K562 (cell line): ENCODE measurements around the gene NR5A1. TPM values are rescaled to one million over a fixed set of nuclear protein-coding genes. Genes with fewer than 3 reads are reported as not detected.

Experiments used
- ATAC-seq: fragments of 200-7000 bp; cut with Tn5 transposase; 3 replicates; pipeline ENCODE4 v1.9.1; 2020; ENCODE audit warnings: moderate library complexity
- BruUV-seq: library from RNA; stranded (reverse); fragments of 400-500 nt; replicated peaks from 2 replicates; lab custom pipeline; 2021; lab: Mats Ljungman, UMichigan
- CTCF ChIA-PET: fragments of 300-600 bp; formaldehyde crosslinking; extraction: SDS; loops from one replicate; lab custom pipeline; 2021; ENCODE audit warnings: low intra/inter-chr PET ratio; lab: Yijun Ruan, JAX
- POLR2A ChIA-PET: fragments of 300-600, 350-650 bp; sonication (Branson Sonifier 250); formaldehyde crosslinking; extraction: SDS; loops from one replicate; lab custom pipeline; 2021; ENCODE audit warnings: antibody characterized with exemption, inconsistent platforms; lab: Yijun Ruan, JAX
- DNase-seq, 4 experiments: peaks; one replicate each; pipeline versions ENCODE4 v3.0.0 to v3.0.0-alpha.2; 2011 to 2018; ENCODE audit warnings: low spot score in 3 of 4, mixed read lengths in 3 of 4; ENCODE audit errors: extremely low read depth in 1 of 4
- FAIRE-seq: peaks from 2 replicates; lab custom pipeline; 2011; peaks lifted over from hg19 to GRCh38; lab: Jason Lieb, UNC
- H2AFZ ChIP-seq: 2 replicates; pipeline ENCODE4 v1.6.0; 2011; ENCODE audit warnings: low read depth, low read length, control low read depth, inconsistent platforms
- H3K27ac ChIP-seq: fragments of 200-600 bp; 3 replicates; pipeline ENCODE4 v1.8.0; 2011; ENCODE audit warnings: low read depth, mild to moderate bottlenecking, control low read depth, inconsistent platforms, low read length, moderate library complexity, mixed read lengths; ENCODE audit errors: extremely low read depth
- H3K27me3 ChIP-seq, 2 experiments: fragments of 300-600 bp in 1 of 2; 2 replicates in 1 of 2; 3 replicates in 1 of 2; pipeline versions ENCODE4 v1.6.0 to v1.8.0; 2011; ENCODE audit warnings: inconsistent platforms in 2 of 2, low read length in 2 of 2, mild to moderate bottlenecking in 1 of 2, mixed read lengths in 1 of 2, moderate library complexity in 1 of 2; ENCODE audit not compliant: control insufficient read depth in 2 of 2, insufficient read depth in 2 of 2
- H3K36me3 ChIP-seq: fragments of 300-600 bp; 3 replicates; pipeline ENCODE4 v1.8.0; 2011; ENCODE audit warnings: mild to moderate bottlenecking, low read length, inconsistent platforms; ENCODE audit not compliant: control insufficient read depth, insufficient read depth
- H3K4me1 ChIP-seq, 2 experiments: fragments of 200-600 bp in 1 of 2; replicated peaks in 1 of 2; 2 replicates in 1 of 2; 3 replicates in 1 of 2; pipeline versions ENCODE4 v1.5.1 to v1.8.0; 2011; ENCODE audit warnings: inconsistent platforms in 2 of 2, low read length in 2 of 2, mild to moderate bottlenecking in 1 of 2, mixed read lengths in 1 of 2, moderate library complexity in 1 of 2; ENCODE audit not compliant: control insufficient read depth in 2 of 2, insufficient read depth in 2 of 2
- H3K4me2 ChIP-seq: 2 replicates; pipeline ENCODE4 v1.6.1; 2011; ENCODE audit warnings: low read length, control low read depth, inconsistent platforms, mixed read lengths; ENCODE audit not compliant: insufficient read depth
- H3K4me3 ChIP-seq: fragments of 200-600 bp; sonication (generic), shearing (Covaris generic); 2 replicates; pipeline ENCODE4 v1.5.1; 2016; ENCODE audit warnings: control low read depth, inconsistent platforms
- H3K79me2 ChIP-seq: fragments of 200-600 bp; 3 replicates; pipeline ENCODE4 v1.8.0; 2011; ENCODE audit warnings: low read length, inconsistent platforms; ENCODE audit not compliant: control insufficient read depth, insufficient read depth
- H3K9ac ChIP-seq, 2 experiments: 2 replicates each; pipeline versions ENCODE4 v1.6.0 to v1.6.1; 2011; ENCODE audit warnings: low read depth in 2 of 2, low read length in 2 of 2, control low read depth in 1 of 2, inconsistent platforms in 1 of 2, mild to moderate bottlenecking in 1 of 2, mixed read lengths in 1 of 2; ENCODE audit not compliant: insufficient read depth in 1 of 2
- H3K9me1 ChIP-seq: one replicate; pipeline ENCODE4 v1.6.0; 2011; ENCODE audit warnings: inconsistent platforms, mild to moderate bottlenecking, low read length, moderate library complexity; ENCODE audit not compliant: control insufficient read depth, insufficient read depth
- H3K9me3 ChIP-seq: replicated peaks from 2 replicates; pipeline ENCODE4 v1.5.1; 2011; ENCODE audit warnings: low read depth, low read length, inconsistent platforms; ENCODE audit not compliant: control insufficient read depth, insufficient read depth
- H4K20me1 ChIP-seq: replicated peaks from 2 replicates; pipeline ENCODE4 v1.6.1; 2011; ENCODE audit warnings: low read length, inconsistent platforms, mixed read lengths; ENCODE audit not compliant: control insufficient read depth, insufficient read depth
- CC2D1A ChIP-seq: fragments of 450-650 bp; IDR thresholded peaks from 2 replicates; pipeline ENCODE4 v1.6.1; 2017; ENCODE audit warnings: mild to moderate bottlenecking
- FOXJ3 ChIP-seq: sonication (generic); formaldehyde crosslinking; IDR thresholded peaks from 2 replicates; pipeline ENCODE4 v1.4.0; 2020; ENCODE audit warnings: mild to moderate bottlenecking, missing genetic modification reagents
- KDM5B ChIP-seq: fragments of 200-600 bp; sonication (generic); IDR thresholded peaks from 2 replicates; pipeline ENCODE4 v1.6.1; 2012; ENCODE audit warnings: low read depth, mild to moderate bottlenecking, moderate library complexity, low read length, control low read depth, inconsistent platforms; ENCODE audit not compliant: insufficient replicate concordance
- MNT ChIP-seq, 2 experiments: fragments of 450-650 bp; conservative IDR thresholded peaks; 2 replicates each; pipeline ENCODE4 v1.6.1; 2017; ENCODE audit warnings: mild to moderate bottlenecking in 2 of 2, moderate library complexity in 2 of 2
- PHF8 ChIP-seq: fragments of 200-600 bp; sonication (generic); IDR thresholded peaks from 2 replicates; pipeline ENCODE4 v1.6.1; 2012; ENCODE audit warnings: mixed run types, mild to moderate bottlenecking, inconsistent platforms, low read length, moderate library complexity, borderline replicate concordance
- RAD21 ChIP-seq, 2 experiments: fragments of 250-450 bp in 1 of 2; fragments of 450-650 bp in 1 of 2; sonication (Bioruptor Pico) in 1 of 2; formaldehyde crosslinking in 1 of 2; IDR thresholded peaks in 1 of 2; conservative IDR thresholded peaks in 1 of 2; 2 replicates each; pipeline versions ENCODE4 v1.4.0 to v1.8.0; 2020 to 2022; ENCODE audit warnings: mild to moderate bottlenecking in 2 of 2, moderate library complexity in 1 of 2
- SIX5 ChIP-seq, 2 experiments: IDR thresholded peaks; 2 replicates each; pipeline ENCODE4 v1.6.1; 2011; ENCODE audit warnings: low read length in 2 of 2, borderline replicate concordance in 1 of 2, low read depth in 1 of 2, mild to moderate bottlenecking in 1 of 2, moderate library complexity in 1 of 2; ENCODE audit not compliant: insufficient read depth in 1 of 2
- SLC30A9 ChIP-seq: fragments of 250-450 bp; sonication (Bioruptor Pico); IDR thresholded peaks from 2 replicates; pipeline ENCODE4 v1.8.0; 2022; ENCODE audit warnings: mild to moderate bottlenecking, moderate library complexity
- SRSF3 ChIP-seq: fragments of 200-400 bp; formaldehyde crosslinking; IDR thresholded peaks from 2 replicates; pipeline ENCODE4 v1.6.1; 2016; ENCODE audit warnings: mild to moderate bottlenecking, low read length, moderate library complexity; ENCODE audit not compliant: insufficient read depth
- TEAD4 ChIP-seq, 2 experiments: sonication (generic) in 1 of 2; formaldehyde crosslinking in 1 of 2; IDR thresholded peaks; 2 replicates each; pipeline versions ENCODE4 v1.6.1 to v1.8.0; 2012 to 2022; ENCODE audit warnings: borderline replicate concordance in 1 of 2, inconsistent platforms in 1 of 2, low read length in 1 of 2, mild to moderate bottlenecking in 1 of 2, missing genetic modification reagents in 1 of 2
- XRCC3 ChIP-seq: fragments of 450-650 bp; IDR thresholded peaks from 2 replicates; pipeline ENCODE4 v1.6.1; 2017; ENCODE audit warnings: mild to moderate bottlenecking, moderate library complexity
- XRCC4 ChIP-seq: IDR thresholded peaks from one replicate; pipeline ENCODE4 v1.6.1; 2011; ENCODE audit not compliant: insufficient read depth, insufficient read length; ENCODE audit errors: extremely low read depth
- ZBED1 ChIP-seq: IDR thresholded peaks from 2 replicates; pipeline ENCODE4 v1.6.1; 2014
- ZKSCAN8 ChIP-seq: fragments of 200-800 bp; sonication (Bioruptor generic); IDR thresholded peaks from 2 replicates; pipeline ENCODE4 v1.6.1; 2016; ENCODE audit warnings: missing genetic modification characterization, missing compliant biosample characterization
- ZNF165 ChIP-seq: fragments of 250-450 bp; sonication (Bioruptor Pico); IDR thresholded peaks from 2 replicates; pipeline ENCODE4 v1.4.0; 2020; ENCODE audit warnings: borderline replicate concordance
- ZNF263 ChIP-seq: sonication (generic); formaldehyde crosslinking; IDR thresholded peaks from 2 replicates; pipeline ENCODE4 v1.8.0; 2022; ENCODE audit warnings: mild to moderate bottlenecking, missing genetic modification reagents, borderline replicate concordance
- whole genome bisulfite sequencing: fragments of 100-300 bp; shearing (Covaris generic); methylation state at CpG from one replicate; pipeline ENCODE4 v1.1.6; 2016; ENCODE audit warnings: low coverage, mixed read lengths; ENCODE audit not compliant: insufficient coverage; ENCODE audit errors: missing lambda C conversion rate; 5-methylcytosine and 5-hydroxymethylcytosine counted together
- in situ Hi-C: fragments of 300-500 bp; cut with MboI; formaldehyde crosslinking; loops from 4 replicates; pipeline ENCODE4 v1.15.0; 2018; ENCODE audit warnings: inconsistent platforms, mixed read lengths
- intact Hi-C: fragments of 100-400 bp; cut with micrococcal nuclease; formaldehyde crosslinking; loops from 2 replicates; pipeline ENCODE4 v1.14.2; 2022
- polyA plus RNA-seq, 8 experiments: library from polyadenylated mRNA; depleted of rRNA in 4 of 8; stranded (reverse) in 5 of 8; unstranded in 3 of 8; fragments of >200 nt; fragmentation: Nextera tagmentation in 2 of 8; fragmentation: Illumina TruSeq in 1 of 8; extraction: Ambion mirVana in 2 of 8; extraction: Trizol in 1 of 8; gene quantifications; 2 replicates each; pipeline versions ENCODE4 v1.2.1 to v1.2.3, GENCODE V29; 2011 to 2014; ENCODE audit warnings: inconsistent platforms in 1 of 8, missing spikeins in 1 of 8
- total RNA-seq, 7 experiments: library from RNA; depleted of rRNA in 6 of 7; stranded (reverse); fragments of >200 nt in 6 of 7; fragmentation: Illumina TruSeq in 2 of 7; extraction: Trizol in 2 of 7; gene quantifications; 2 replicates each; pipeline versions ENCODE4 v1.2.1 to v1.2.3, GENCODE V29; 2011 to 2021; ENCODE audit warnings: low replicate concordance in 1 of 7

The NR5A1 gene
- total and polyA plus RNA-seq, 9 of the 15 experiments (the other 6 are each of a cell fraction or from before 2014, with no cell fraction given) = 0.11 to 0.32 (median 0.20) TPM; not detected in 6

- no peak overlapping the region for H2AFZ ChIP-seq
- H3K9me3 ChIP-seq = no peaks in the 10 kb centered on the region
- H4K20me1 ChIP-seq = no peaks in the 10 kb centered on the region
- H3K27me3 ChIP-seq = peaks cover 10 to 26% of the 10 kb centered on the region in 2 experiments; a peak in 3 of 5 replicates
- intact Hi-C loops = no loop called here
- ChIA-PET CTCF (no interaction called here), POLR2A (interaction anchor here (0.7 kb wide), 2 partner anchors 36 to 173 kb away, joined by 3 to 4 read pairs; no protein-coding TSS in a partner anchor)
- peaks cover 8 to 50% of the 10 kb centered on the region in 2 experiments for H3K4me1 ChIP-seq
- FAIRE-seq (no peak), DNase-seq (no peak), ATAC-seq (no peak)
- H3K36me3 ChIP-seq = no peaks in the 10 kb centered on the region
- no peak overlapping the region for H3K27ac ChIP-seq
- 46% methylated on average over 5 of the region's 8 CpGs for WGBS
- no TSS peak for BruUV-seq
- peak overlapping the region in 1 of 2 experiments; percentile 52; a peak in 2 of 4 replicates for H3K9ac ChIP-seq
- no peak for TF ChIP-seq SIX5 (IDR thresholded peaks at IDR 0.05; ENCODE audit: borderline replicate concordance in 1 of 2, insufficient read depth in 1 of 2, low read depth in 1 of 2, low read length in 2 of 2)
- TF ChIP-seq MNT (conservative IDR thresholded peaks at IDR 0.05) = no peak
- TF ChIP-seq TEAD4 (IDR thresholded peaks at IDR 0.05; ENCODE audit: low read length) = no peak
- no peak for TF ChIP-seq TEAD4 (CRISPR knock-in tag; IDR thresholded peaks at IDR 0.05; ENCODE audit: borderline replicate concordance)
- no peak for TF ChIP-seq RAD21 (CRISPR knock-in tag; conservative IDR thresholded peaks at IDR 0.05 in 1 of 2, IDR thresholded peaks at IDR 0.05 in 1 of 2)
- no peak for TF ChIP-seq ZKSCAN8 (CRISPR knock-in tag)
- TF ChIP-seq ZBED1 = no peak
- no peak for TF ChIP-seq FOXJ3
- TF ChIP-seq ZNF165 = no peak
- no peak for TF ChIP-seq XRCC3
- TF ChIP-seq ZNF263 (CRISPR knock-in tag) = no peak
- TF ChIP-seq SRSF3 = no peak
- TF ChIP-seq PHF8 = no peak
- no peak for TF ChIP-seq KDM5B
- no peak for TF ChIP-seq XRCC4
- TF ChIP-seq CC2D1A = no peak
- TF ChIP-seq SLC30A9 (CRISPR knock-in tag) = no peak
- in situ Hi-C loops = no loop called here
- H3K79me2 ChIP-seq = no peaks in the 10 kb centered on the region
- H3K9me1 ChIP-seq = no peaks in the 10 kb centered on the region
- H3K4me3 ChIP-seq = no peak overlapping the region
- no peak overlapping the region for H3K4me2 ChIP-seq
Measured at GRCh38 chr9:124506433-124506832, 766 bp downstream of the NR5A1 start.
